ENCODE data around the gene AP2A2.

DNA sequence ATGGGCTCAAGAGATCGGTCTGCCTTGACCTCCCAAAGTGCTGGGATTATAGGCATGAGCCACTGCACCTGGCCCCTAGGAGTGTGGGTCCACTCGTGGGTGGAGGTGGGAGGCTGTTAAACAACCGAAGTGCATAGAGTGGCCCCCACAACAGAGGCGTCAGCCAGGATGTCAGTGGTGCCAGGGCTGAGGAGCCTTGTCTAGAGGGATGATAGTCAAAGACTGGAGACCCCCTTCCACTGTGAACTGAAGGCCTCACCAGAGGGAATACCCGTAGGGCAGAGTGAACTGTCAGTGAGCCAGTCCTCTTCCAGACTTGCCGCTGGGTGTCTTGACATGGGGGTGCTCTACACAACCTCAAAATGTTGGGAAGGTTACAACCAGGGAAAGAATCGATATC is 38.2 kb downstream of the AP2A2 start:
- TF ChIP-seq, protein P1, sequence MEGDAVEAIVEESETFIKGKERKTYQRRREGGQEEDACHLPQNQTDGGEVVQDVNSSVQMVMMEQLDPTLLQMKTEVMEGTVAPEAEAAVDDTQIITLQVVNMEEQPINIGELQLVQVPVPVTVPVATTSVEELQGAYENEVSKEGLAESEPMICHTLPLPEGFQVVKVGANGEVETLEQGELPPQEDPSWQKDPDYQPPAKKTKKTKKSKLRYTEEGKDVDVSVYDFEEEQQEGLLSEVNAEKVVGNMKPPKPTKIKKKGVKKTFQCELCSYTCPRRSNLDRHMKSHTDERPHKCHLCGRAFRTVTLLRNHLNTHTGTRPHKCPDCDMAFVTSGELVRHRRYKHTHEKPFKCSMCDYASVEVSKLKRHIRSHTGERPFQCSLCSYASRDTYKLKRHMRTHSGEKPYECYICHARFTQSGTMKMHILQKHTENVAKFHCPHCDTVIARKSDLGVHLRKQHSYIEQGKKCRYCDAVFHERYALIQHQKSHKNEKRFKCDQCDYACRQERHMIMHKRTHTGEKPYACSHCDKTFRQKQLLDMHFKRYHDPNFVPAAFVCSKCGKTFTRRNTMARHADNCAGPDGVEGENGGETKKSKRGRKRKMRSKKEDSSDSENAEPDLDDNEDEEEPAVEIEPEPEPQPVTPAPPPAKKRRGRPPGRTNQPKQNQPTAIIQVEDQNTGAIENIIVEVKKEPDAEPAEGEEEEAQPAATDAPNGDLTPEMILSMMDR (IDR thresholded peaks at IDR 0.05) = no peak
- TF ChIP-seq POLR2A (IDR thresholded peaks at IDR 0.05) = no peak

All from lower leg skin (tissue), 3 donors.